Measurements from ENCODE around the gene PSMD9.

DNA sequence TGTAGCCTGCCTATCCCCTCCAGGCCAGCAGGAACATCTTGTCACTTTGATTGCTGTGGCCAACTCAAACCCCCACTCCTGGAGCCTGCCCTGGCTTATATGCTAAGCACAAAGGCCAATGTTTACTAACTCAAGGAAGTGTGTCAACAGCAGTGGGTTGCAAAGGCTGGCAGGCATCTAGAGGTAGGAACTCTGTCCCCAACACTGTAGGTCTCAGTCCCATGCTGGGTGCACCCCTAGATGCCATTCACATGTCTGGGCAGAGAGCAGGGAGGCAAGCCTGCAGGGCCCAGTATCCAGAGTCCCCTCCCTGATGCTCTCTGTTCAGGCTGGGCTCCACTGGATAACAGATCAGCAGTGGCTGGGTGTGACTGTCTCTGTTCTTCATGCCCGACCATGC, 28.3 kb upstream of the PSMD9 start:
- no peak for TF ChIP-seq ZNF274 (IDR thresholded peaks at IDR 0.05; ENCODE audit: low read depth, low read length)
- TF ChIP-seq YY1 (IDR thresholded peaks at IDR 0.05; ENCODE audit: insufficient read depth, insufficient read length): no peak
- TF ChIP-seq SUZ12 (IDR thresholded peaks at IDR 0.05; ENCODE audit: extremely low read depth, insufficient read depth, insufficient read length): no peak

Measured in NT2/D1 (cell line).